HUES64 (cell line): Measurements from ENCODE around the gene KCNJ9.

ENCODE experiments used
- H3K27ac ChIP-seq: 2 replicates; pipeline ENCODE4 v1.7.0; 2013; ENCODE audit warnings: low read depth, low read length, inconsistent platforms
- H3K27me3 ChIP-seq: 2 replicates; pipeline ENCODE4 v1.6.1; 2013; ENCODE audit warnings: mild to moderate bottlenecking, low read length; ENCODE audit not compliant: insufficient read depth
- H3K36me3 ChIP-seq: 2 replicates; pipeline ENCODE4 v1.6.1; 2013; ENCODE audit warnings: mild to moderate bottlenecking, low read length; ENCODE audit not compliant: insufficient read depth
- H3K4me1 ChIP-seq: 2 replicates; pipeline ENCODE4 v1.6.1; 2013; ENCODE audit warnings: mild to moderate bottlenecking, low read length, moderate library complexity; ENCODE audit not compliant: insufficient read depth
- H3K4me3 ChIP-seq: 2 replicates; pipeline ENCODE4 v1.5.1; 2013; ENCODE audit warnings: mild to moderate bottlenecking, low read length, moderate library complexity
- H3K9ac ChIP-seq: 2 replicates; pipeline ENCODE4 v1.6.1; 2013; ENCODE audit warnings: mild to moderate bottlenecking, low read depth, low read length
- H3K9me3 ChIP-seq: 2 replicates; pipeline ENCODE4 v1.6.1; 2013; ENCODE audit warnings: low read depth, low read length; ENCODE audit not compliant: insufficient read depth
- WGBS: fragments of 150-250, 120-280 bp; methylation state at CpG from one replicate; pipeline ENCODE4 v1.1.7; 2013; ENCODE audit warnings: missing lambda C conversion rate; 5-methylcytosine and 5-hydroxymethylcytosine counted together

The KCNJ9 gene

DNA sequence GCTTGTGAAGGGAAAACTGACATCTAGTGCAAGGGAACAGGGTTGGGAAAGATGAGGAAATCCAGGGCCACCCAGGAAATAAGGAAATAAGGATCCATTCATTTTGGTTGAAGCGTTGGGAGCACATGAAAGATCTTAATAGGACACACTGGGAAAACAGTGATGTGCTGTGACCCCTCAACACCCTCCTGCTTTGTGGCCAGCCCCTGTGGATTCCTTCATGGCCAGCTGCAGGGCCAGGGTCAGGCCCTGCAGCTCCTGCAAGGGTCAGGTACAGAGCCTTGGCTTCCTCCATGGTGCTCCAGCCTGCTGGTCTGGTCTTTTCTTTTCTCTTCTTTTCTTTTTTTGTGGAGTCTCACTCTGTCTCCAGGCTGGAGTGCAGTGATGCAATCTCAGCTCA is 30.7 kb upstream of the KCNJ9 start:
- Histone ChIP-seq H3K4me3 (no peak overlapping the region), H3K27me3 (peaks cover 14% of the 10 kb centered on the region), H3K27ac (no peak overlapping the region), H3K36me3 (no peaks in the 10 kb centered on the region), H3K9ac (no peak overlapping the region), H3K4me1 (peaks cover 28% of the 10 kb centered on the region), H3K9me3 (no peaks in the 10 kb centered on the region)
- 96% methylated on average over 1 of the region's 1 CpG for WGBS

DNA sequence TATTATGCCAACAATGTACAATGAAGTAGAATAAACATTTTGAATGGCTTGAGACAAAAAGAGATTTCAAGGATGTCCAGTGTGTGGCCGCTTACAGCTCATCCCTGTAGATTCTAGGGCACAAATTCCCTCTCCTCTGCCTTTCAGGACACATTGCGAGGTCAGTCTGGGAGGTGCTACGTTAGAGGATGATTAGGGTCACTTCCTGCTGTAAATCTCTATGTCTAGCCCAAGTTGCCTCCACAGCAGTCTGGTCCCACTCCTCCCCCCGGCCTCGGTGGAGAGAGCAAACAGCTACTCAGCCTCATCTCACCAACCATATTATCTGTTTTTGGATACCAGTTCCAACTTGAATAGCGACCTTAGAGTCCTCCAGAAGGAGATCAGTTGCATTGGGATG is 28.4 kb upstream of the KCNJ9 start:
- WGBS: 83% methylated on average over 6 of the region's 6 CpGs
- H3K27me3 ChIP-seq: peaks cover 4% of the 10 kb centered on the region
- H3K4me3 ChIP-seq: no peak overlapping the region
- no peak overlapping the region for H3K9ac ChIP-seq
- H3K4me1 ChIP-seq: peaks cover 15% of the 10 kb centered on the region
- H3K36me3 ChIP-seq: no peaks in the 10 kb centered on the region
- H3K9me3 ChIP-seq: no peaks in the 10 kb centered on the region
- H3K27ac ChIP-seq: no peak overlapping the region

DNA sequence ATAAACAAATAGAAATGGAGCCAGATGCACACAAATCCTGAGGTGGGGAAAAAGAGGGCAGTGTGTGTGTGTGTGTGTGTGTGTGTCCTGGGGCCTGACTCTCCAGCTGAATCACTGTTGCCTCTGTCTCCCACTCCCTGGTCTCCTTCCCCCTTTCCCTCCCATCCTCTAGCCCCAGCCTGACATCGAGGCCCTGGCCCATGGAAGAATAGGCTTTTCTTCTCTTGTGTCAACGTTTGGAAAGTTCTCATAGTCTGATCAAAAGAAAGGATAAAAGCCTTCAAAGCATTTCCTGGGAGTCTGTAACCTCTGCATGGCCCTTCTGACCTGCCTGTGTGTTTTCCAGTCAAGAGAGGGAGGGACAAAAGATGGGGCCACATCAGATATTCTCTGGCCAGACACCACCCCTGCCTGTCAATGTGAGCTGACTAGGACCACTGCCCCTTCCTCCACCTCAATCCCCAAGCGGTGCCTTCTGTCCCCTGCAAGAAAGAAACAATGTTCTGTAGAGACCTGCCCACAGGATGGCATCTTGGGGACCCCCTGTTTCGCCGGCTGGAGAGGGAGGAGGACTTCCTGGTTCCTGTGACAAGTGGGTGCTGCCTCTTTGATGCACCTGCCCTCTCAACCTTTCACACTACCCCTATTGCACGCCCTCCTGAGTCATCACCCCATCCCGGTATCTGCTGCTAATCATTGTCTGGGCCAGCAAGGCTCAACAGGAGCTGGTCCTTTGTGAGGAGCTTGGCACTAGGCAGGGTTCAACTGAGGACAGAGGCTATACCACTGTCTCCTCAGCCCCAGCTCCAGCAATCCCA is 27.6 kb upstream of the KCNJ9 start:
- no peaks in the 10 kb centered on the region for H3K36me3 ChIP-seq
- 81% methylated on average over 7 of the region's 7 CpGs for WGBS
- H3K9me3 ChIP-seq: no peaks in the 10 kb centered on the region
- no peak overlapping the region for H3K9ac ChIP-seq
- no peak overlapping the region for H3K27ac ChIP-seq
- peaks cover 4% of the 10 kb centered on the region; the same call in 1 of the 2 replicates for H3K27me3 ChIP-seq
- peaks cover 6% of the 10 kb centered on the region for H3K4me1 ChIP-seq
- H3K4me3 ChIP-seq: no peak overlapping the region

DNA sequence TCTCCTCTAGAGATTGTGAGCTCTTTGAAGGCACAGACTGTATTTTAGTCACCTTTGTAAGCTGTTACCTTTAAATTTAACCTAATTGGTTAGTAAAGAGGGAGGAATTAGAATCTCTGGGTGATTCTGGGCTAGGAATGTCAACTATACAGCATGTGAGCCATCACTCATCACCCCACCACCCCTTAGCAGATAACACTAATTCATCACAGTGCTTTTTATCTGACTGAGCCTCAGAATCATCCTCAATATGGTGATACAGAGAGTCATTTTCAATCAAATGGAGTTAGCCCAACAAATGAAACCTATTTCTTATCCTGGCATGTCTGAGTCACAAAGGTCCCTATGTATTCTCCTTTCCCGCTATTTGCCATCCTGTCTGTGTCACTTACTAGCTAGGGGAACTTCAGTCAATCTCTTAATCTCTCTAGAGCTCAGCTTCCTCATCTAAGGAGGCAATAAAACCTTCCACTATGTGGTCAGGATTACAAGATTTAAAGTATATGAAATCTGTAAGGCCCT is 24.6 kb upstream of the KCNJ9 start:
- WGBS: 87% methylated on average over 1 of the region's 1 CpG
- H3K9ac ChIP-seq: no peak overlapping the region
- no peaks in the 10 kb centered on the region for H3K36me3 ChIP-seq
- peaks cover 8% of the 10 kb centered on the region; the same call in 1 of the 2 replicates for H3K27me3 ChIP-seq
- no peak overlapping the region for H3K27ac ChIP-seq
- H3K9me3 ChIP-seq: no peaks in the 10 kb centered on the region
- no peak overlapping the region for H3K4me3 ChIP-seq
- peaks cover under 1% of the 10 kb centered on the region; the same call in 1 of the 2 replicates for H3K4me1 ChIP-seq

DNA sequence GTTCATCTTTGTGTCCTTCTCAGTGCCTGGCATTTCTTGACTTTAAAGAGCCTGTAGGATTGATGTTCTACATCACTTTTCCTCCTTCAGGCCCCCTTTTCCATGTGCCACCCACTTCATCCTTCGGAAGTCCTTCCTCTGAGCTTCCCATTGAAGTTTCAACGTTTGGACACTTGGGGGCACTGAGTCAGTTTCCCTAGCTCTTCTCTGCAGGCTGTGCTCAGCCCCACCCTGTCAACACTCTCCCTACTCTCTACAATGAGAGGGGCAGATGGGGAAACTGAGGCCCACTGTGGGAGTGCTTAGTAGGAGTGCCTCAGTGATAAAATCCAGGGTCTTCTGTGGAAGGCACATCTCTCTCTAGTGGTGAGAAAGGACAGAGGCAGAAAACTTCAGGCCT is 23.3 kb upstream of the KCNJ9 start:
- no peak overlapping the region for H3K27ac ChIP-seq
- H3K9ac ChIP-seq: no peak overlapping the region
- H3K9me3 ChIP-seq: no peaks in the 10 kb centered on the region
- no peaks in the 10 kb centered on the region for H3K36me3 ChIP-seq
- peaks cover 8% of the 10 kb centered on the region; the same call in 1 of the 2 replicates for H3K27me3 ChIP-seq
- 39% methylated on average over 2 of the region's 2 CpGs for WGBS
- H3K4me3 ChIP-seq: no peak overlapping the region
- peaks cover 14% of the 10 kb centered on the region for H3K4me1 ChIP-seq

DNA sequence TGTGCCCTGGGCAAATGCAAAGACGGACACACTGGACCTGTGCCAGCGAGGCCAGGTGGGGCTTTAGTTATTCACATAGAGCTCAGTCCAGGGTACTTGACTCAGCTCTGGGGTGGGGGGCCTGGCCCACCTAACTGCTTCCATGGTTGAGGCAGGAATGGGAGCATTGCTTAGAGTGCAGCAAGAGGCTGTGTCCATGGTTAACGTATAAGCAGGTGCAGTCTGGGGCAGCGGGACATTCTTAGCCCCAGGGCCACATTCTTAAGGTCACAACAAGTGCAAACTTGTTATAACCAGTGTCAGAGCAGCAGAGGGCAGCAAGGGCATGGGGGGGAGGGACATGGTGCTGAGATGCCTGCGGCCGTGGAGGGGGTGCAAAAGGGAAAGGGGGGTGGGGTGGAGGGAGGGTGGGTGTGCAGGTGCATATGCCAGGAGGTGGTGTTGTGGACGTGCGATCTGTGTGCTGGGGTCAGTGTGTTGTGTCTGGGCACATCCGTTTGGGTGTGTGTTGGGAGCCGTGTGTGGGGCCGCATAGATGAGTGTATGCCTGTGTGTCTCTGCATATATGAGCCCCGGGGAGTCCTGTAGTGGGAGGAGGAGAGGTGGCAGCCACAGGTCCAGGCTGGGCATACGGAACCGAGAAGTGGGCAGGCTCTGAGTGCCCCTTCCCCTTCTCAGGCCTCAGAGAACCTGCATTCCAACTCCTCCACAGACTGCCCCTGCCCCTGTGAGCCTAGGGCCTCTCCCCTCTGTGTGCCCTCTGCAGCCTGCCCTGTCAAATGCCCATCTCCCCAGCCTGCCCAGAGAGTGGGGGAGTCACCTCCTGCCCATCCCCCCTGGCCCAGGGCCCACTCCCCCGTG is 19.7 kb upstream of the KCNJ9 start:
- Histone ChIP-seq H3K4me1 (peaks cover 15% of the 10 kb centered on the region), H3K4me3 (no peak overlapping the region), H3K27me3 (0 out of 2 replicates have a peak, but pooled peaks cover 4% of the 10 kb centered on the region), H3K27ac (no peak overlapping the region), H3K9ac (peak overlapping the region; percentile 21; the same call in 1 of the 2 replicates), H3K9me3 (no peaks in the 10 kb centered on the region), H3K36me3 (no peaks in the 10 kb centered on the region)
- WGBS: 67% methylated on average over 15 of the region's 15 CpGs

DNA sequence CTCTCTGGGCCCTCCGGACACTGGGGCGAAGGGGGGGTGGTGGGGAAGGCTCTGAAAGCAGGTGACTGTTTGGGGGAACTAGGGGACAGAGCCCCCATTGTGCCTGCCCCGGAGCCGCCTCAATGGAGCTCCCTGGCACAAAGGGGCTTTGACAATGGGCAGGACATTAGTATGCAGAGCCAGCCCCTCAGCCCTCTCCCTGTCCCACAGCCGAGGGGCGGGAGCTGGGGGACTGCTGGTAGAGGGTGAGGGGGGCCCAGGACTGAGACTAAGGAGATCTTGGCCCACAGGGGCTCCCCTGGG is 19.2 kb upstream of the KCNJ9 start:
- no peaks in the 10 kb centered on the region for H3K36me3 ChIP-seq
- no peaks in the 10 kb centered on the region for H3K9me3 ChIP-seq
- no peak overlapping the region for H3K4me3 ChIP-seq
- peaks cover 20% of the 10 kb centered on the region for H3K4me1 ChIP-seq
- 62% methylated on average over 6 of the region's 6 CpGs for WGBS
- no peak overlapping the region for H3K27ac ChIP-seq
- 0 out of 2 replicates have a peak, but pooled peaks cover 4% of the 10 kb centered on the region for H3K27me3 ChIP-seq
- H3K9ac ChIP-seq: peak overlapping the region; percentile 21; the same call in 1 of the 2 replicates

DNA sequence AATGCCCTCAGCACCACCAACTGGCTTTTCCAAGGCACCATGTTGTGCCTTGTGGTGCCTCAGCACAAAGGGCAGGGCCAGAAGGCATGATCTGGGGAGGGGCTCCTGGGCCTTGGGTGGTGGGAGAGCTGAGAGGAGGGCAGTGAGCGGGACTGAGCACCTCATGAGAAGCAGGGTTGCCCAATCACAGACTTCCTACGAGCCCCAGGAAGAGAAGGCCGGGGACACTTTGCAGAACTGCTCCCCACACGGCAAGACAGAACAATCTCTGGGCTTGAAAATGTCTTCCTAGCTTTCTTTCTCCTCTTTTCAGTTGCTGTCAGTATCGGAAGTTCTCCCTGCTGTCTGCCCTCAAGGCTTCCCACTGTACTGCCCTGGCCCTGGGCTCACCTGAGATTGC is 18.2 kb upstream of the KCNJ9 start:
- no peak overlapping the region for H3K27ac ChIP-seq
- peaks cover 8% of the 10 kb centered on the region; the same call in 1 of the 2 replicates for H3K27me3 ChIP-seq
- no peaks in the 10 kb centered on the region for H3K9me3 ChIP-seq
- H3K4me1 ChIP-seq: peaks cover 25% of the 10 kb centered on the region
- 91% methylated on average over 5 of the region's 5 CpGs for WGBS
- H3K9ac ChIP-seq: no peak overlapping the region
- H3K36me3 ChIP-seq: no peaks in the 10 kb centered on the region
- no peak overlapping the region for H3K4me3 ChIP-seq

DNA sequence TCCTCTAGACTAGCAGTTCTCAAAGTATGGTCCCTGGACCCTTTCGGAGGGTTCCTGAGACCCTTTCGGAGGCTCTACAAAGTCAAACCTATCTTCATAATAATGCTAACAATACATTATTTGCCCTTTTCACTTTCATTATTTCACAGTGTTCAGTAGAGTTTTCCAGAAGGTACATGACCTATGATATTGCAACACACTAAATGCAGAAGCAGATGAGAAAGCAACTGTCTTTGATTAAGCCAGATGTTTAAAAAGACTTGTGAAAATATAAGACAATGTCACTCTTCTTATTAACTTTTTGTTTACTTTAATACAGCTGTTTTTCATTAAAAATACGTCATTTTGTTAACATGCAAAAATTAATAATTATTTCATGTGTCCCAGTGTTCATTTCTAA is 17.2 kb upstream of the KCNJ9 start:
- Histone ChIP-seq H3K4me3 (no peak overlapping the region), H3K27ac (no peak overlapping the region), H3K27me3 (peaks cover 18% of the 10 kb centered on the region), H3K4me1 (peaks cover 25% of the 10 kb centered on the region), H3K9me3 (no peaks in the 10 kb centered on the region), H3K9ac (no peak overlapping the region), H3K36me3 (no peaks in the 10 kb centered on the region)
- 97% methylated on average over 3 of the region's 3 CpGs for WGBS

DNA sequence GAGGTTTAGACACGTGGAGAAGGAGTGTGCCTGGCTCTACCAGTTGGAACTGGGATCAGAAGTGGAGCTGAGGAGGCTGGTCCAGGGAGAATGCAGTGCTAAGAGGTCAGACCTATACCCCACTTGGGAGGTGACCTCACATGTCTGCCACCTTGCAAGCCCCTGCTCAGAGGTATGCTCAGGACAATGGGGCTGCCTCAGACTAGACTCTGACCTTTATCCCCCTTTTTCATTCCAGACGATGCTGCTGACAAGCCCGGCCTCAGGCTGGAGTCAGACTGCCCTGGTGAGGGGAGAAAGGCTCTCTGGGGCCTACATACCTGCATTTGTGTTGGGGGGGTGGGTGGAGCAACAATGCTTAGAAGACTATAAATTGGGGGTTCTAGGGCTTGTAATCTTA is 16.6 kb upstream of the KCNJ9 start:
- Histone ChIP-seq H3K27ac (no peak overlapping the region), H3K4me1 (peaks cover 25% of the 10 kb centered on the region), H3K36me3 (no peaks in the 10 kb centered on the region), H3K9ac (no peak overlapping the region), H3K9me3 (no peaks in the 10 kb centered on the region), H3K4me3 (no peak overlapping the region), H3K27me3 (peaks cover 21% of the 10 kb centered on the region)
- WGBS: 69% methylated on average over 3 of the region's 3 CpGs
